LHCN-M2 (cell line): ENCODE data around the gene SYNDIG1L. TPM values are rescaled to one million over a fixed set of nuclear protein-coding genes. Genes with fewer than 3 reads are reported as not detected.

Source experiments
- DNase-seq: peaks from one replicate; pipeline ENCODE4 v3.0.0-alpha.2; 2012; ENCODE audit warnings: low read depth
- total RNA-seq: library from RNA; depleted of rRNA; stranded (reverse); fragments of >200 nt; gene quantifications from 2 replicates; pipeline ENCODE4 v1.2.3, GENCODE V29; 2014

SYNDIG1L gene
- total RNA-seq, 1 experiment from 2014 or later, result not detected

GRCh38 chr14:74429991-74430390, 4.0 kb upstream of the SYNDIG1L start:
- DNase-seq, result no peak

- no peak for DNase-seq
These were observed 3.2 kb upstream of the SYNDIG1L start for GRCh38 chr14:74429221-74429691.

DNA sequence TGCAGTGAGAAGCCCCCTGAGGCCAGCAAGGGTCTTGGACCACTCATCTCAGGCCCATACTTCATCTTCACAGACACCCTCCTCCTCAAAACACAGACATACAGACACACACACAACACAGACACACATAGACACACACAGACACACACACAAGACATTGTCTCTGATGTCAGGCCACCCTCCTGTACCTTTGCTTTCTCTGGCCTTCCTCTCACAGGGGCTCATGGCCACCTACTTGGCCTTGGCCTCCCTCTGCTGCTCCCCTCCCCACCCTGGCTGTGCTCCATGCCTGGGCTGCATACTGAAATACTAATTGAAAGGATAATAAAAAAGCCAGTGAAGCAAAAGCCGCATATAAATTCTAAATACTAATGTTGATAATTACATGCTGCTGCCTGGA, 1.6 kb upstream of the SYNDIG1L start:
- no peak for DNase-seq

DNA sequence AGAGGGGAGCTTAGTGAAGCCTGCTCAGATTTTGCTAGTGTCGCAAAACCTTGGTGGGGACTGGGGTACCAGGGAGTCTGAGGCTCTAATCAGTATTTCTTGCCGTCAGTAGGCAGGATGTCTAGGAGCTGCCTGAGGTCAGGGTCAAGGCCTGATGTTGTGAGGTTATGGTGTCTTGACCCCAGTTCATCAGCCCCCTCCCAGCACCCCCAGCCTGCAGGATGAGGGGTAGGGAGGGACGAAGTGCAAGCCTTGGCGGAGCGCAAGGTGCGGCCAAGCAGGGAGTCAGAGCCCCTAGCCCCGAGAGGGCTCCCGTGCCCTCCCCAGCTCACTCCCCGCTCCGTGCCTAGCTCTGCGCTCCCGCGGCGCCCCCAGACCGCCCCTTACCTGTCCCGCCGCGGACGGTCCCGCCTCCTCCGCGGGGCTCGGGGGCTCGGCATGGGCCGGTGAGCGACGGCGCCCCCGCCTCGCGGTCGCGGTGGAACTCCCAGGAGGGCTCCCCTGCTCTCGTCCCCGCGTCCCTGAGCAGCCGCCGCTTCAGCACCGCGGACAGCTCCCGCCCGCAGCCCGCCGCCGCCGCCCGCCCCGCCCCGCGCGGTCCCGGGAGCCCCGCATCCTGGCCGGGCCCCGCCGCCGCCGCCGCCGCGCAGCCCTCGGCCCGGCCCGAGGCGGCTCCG, 347 bp downstream of the SYNDIG1L start:
- DNase-seq, result no peak

DNA sequence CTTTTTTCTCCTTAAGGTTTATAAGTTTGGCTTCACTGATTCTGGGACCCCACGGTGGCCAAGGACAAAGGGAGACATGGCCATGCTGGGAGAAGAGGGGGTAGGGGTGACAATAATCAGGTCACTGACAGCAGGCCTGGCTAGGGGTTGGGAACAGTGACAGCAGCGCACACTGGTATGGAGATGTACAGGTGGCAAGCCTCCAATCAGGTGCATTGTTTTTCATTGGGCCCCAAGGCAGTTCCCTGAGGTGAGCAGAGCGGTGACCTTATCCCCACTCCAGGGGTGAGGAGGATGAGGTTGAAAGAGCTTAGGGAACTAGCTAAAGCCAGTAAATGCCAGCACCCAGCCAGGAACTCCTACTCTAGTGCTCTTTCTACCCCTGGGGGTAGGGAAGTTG, 1.4 kb downstream of the SYNDIG1L start:
- DNase-seq, result no peak

DNA sequence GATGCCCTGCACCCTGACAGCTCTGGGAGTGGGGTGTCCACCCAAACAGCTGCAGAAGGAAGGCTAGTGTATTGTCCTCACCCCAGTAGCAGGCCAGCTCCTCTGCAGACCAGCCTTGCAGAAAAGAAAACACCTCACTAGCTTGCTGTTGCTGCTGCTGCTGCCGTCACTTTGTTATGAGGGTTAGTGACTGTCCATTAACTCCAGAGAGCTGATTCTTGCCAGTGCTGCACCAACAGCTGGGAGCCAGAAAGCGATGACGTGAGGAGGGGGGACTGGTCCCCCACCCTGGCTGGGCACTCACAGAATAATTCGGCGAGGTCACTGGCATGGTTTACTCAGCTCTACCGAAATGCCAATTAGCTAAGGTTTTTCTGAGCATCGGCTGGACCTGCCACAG, 2.8 kb downstream of the SYNDIG1L start:
- no peak for DNase-seq

GRCh38 chr14:74421981-74422380, 4.0 kb downstream of the SYNDIG1L start:
- no peak for DNase-seq

DNA sequence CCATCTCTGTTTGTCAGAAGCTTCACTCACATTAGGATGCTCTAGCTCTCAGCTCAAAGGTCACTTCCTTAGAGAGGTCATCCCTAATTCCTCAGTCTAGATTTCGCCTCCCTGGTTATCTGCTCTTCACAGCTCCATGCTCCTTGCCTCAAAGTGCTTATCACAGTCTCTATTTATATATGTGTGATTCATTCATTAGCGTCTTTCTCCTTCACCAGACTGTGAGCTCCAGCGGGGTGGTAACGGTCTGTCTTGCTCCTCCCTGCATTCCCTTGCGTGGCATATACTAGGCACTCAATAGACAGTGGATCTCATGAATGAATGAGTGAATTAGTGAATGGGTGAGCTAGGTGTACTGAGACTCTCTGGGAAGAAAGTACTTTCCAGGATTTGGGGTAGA, 6.9 kb downstream of the SYNDIG1L start:
- no peak for DNase-seq

DNA sequence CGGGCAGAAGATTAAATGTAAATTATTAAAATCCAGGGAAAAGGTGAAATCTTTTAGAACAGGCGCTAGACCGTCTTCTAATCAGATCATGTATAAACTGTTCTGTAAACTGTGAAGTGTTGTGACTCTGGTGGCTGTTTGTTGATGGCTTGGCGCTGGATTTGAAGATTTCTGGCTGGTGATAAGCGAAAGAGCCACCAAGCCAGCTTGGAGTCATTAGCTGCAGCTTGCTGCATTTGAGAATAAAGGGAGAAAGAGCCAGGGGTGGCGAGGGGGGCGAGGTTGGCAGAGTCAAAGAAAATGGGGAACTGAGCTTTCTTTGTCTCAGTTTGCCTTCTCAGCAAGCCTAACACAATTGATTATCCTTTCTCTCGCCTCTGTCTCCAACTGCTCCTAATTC, 8.0 kb downstream of the SYNDIG1L start:
- DNase-seq, result no peak

DNA sequence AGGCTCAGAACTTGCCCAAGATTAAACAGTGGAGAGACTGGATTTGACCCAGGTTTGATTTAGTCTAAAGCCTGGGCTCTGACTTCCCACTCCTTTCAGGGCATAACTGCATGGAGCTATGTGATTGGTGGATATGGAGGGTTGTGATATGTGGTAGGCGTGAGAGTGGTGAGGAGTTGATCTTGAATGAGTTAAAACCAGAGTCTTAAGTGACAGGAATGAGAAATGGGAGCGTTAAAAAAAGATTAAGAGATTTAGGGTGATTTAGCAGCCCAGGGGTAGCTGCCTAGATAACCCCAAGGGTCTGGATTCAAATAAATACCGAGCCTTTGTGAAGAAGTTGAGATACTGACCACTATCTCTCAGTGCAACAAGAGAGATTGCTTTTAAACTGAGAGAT, 8.4 kb downstream of the SYNDIG1L start:
- DNase-seq, result no peak

DNA sequence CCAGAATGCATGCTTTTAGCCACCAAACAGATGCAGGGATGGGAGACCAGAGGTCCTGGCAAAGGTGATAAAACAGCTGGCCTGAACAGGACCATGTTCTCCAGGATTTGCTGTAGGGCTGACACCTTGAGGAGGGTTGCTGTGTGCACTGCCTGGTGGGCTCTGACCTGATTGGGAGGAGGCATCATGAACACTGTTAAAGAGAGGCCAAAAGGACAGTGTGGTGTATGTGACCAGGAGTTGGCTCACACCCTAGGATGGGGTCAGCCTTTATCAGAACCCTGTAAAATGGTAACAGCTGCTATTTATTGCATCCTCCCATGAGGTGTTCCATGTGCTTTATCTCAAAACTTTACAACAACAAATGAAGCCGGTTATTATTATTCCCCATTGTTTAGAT, 8.8 kb downstream of the SYNDIG1L start:
- no peak for DNase-seq

DNA sequence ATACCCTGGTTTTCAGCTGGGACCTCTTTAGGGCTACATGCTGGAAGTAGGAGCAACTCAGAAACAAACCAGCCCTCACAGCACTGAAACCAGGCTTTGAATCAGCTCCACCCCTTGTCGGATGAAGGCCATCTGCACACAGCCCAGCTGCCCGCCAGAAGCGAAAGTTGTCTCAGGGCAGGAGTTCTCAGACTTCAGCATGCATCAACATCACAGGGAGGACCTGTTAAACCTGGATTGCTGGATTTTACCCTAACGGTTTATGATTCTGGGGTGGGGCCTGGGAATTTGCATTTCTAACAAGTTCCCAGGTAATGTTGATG, 10.9 kb downstream of the SYNDIG1L start:
- no peak for DNase-seq

DNA sequence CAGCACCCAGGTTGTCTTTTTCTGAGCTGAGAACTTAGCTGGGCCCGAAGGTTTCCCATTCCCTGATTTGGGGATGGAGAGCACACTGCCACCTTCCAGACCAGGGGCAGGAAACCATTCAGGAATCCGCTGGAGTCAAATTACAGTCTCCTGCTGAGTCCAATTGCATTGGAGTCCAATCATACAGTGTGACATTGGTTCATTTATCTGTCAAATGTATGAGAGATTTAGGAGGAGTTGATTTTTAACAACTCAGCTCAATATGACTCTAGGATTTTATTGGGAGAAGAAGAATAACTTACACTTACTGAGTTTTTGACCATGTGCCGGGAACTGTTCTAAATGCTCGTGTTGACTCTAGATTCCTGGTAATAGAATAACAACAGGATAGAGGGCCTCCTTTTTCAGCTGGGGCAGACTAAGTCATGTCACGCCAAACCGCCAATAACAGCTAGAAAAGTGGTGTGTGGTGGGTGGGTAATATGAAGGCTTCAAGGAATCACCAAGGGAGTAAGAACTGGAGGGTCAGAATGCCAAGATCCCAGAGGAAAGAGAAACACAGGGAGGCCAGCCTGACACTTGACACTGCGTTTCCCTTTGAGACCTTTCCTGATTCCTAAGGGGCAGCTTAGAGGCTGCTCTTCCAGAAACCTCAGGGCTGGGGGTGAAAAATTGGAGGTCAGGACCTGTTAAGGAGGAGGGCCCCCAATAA, 11.5 kb downstream of the SYNDIG1L start:
- no peak for DNase-seq

DNA sequence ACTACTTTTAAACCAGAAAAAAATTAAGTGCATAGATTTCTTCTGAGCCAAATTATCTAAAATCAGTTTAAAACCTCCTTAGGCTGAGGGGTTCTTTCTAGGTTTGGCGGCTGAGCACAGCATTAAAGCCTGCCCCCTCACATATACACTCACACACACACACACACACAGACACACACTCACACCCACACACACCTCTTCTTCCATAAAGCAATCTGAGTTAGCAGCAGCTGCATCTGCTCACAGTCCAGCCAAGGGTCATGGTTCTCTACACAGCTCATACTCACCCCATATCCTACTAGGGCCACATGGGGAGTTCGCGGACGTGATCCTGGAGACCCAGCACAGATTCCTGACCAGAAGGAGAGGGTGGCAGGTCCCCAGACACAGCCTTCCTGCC, 12.4 kb downstream of the SYNDIG1L start:
- DNase-seq, result no peak

DNA sequence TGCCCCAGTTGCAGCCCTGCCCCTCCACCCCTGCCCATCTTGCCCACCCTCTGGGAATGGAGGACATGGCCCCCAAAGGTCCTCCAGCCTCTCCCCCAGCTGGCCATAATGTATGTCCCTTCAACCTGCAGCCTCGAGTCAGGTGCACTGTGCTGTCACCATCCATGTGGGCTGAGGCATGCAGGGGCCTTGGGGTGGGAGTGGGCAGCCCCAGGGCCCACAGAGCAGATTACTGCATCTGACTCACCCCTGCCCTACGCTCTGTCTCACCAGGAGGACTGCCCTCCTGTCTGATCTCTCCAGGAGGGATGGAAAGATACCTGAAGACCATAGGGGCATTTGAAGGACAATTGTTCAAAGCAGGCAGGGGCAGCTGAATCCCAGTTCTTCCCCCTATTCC, 13.3 kb downstream of the SYNDIG1L start:
- DNase-seq, result no peak

GRCh38 chr14:74411671-74412070, 14.3 kb downstream of the SYNDIG1L start:
- no peak for DNase-seq

DNA sequence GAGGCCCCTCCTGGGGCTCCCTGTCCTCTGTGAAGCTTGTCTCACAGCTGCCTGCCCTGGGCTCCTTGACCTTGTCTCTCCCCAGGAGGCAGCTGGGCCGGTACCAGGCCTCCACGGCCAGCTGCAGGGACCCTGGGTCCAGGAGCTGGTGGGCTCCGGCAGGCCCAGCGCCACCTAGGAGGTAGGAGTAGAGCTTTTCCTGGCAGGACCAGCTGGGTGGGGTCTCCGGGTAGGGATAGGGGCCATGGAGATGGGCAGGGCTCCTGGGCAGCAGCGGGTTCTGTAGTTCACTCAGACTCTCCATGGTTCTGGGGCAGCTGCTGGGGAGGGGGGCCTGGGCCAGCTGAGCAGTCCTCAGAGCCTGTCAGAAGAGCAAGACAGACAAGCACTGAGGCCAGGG, 16.6 kb downstream of the SYNDIG1L start:
- DNase-seq, result no peak

DNA sequence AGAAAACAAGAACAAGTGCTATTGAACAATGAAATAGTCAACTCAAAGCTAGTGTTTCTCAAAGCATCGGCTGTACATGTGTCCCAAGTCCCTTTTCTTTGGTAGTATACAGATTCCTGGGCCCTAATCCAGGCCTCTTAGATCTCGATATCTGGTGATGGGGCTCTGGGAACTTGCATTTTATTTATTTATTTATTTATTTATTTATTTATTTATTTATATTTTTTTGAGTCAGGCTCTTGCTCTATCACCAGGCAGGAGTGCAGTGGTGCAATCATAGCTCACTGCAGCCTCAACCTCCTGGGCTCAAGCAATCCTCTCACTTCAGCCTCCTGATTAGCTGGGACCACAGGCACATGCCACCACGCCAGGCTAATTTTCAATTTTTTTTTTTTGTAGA, 17.1 kb downstream of the SYNDIG1L start:
- DNase-seq, result no peak

- DNase-seq, result no peak
These were observed 18.2 kb downstream of the SYNDIG1L start for GRCh38 chr14:74407801-74408154.

GRCh38 chr14:74407021-74407800, 18.8 kb downstream of the SYNDIG1L start:
- no peak for DNase-seq

DNA sequence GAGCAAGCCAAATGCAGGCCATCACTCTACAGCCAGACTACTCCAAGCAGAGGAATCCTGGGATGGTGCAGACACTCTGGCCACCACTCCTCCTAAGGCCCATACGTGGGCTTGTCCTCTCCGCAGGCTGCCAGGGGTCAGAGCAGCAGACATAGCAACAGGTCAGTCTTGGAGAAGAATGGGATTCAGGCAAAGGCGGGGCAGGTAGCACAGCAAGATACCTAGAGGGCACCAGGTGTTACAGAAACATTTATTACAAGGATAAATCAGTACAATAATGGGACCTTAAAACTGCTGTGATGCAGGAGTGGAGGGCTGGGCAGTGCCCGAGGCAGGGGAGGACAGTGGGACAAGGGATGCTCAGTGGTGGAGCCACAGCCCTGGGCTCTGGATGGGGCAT, 20.3 kb downstream of the SYNDIG1L start:
- no peak for DNase-seq

GRCh38 chr14:74404435-74404834, 21.6 kb downstream of the SYNDIG1L start:
- no peak for DNase-seq
